ENCODE results near the gene NUDC. TPM values are rescaled to one million over a fixed set of nuclear protein-coding genes. Genes with fewer than 3 reads are reported as not detected.

Gene NUDC
- total and polyA plus RNA-seq, 2 of the 13 experiments (the other 11 are each of a cell fraction or from before 2014, with no cell fraction given) = 34.7 to 104 TPM

DNA sequence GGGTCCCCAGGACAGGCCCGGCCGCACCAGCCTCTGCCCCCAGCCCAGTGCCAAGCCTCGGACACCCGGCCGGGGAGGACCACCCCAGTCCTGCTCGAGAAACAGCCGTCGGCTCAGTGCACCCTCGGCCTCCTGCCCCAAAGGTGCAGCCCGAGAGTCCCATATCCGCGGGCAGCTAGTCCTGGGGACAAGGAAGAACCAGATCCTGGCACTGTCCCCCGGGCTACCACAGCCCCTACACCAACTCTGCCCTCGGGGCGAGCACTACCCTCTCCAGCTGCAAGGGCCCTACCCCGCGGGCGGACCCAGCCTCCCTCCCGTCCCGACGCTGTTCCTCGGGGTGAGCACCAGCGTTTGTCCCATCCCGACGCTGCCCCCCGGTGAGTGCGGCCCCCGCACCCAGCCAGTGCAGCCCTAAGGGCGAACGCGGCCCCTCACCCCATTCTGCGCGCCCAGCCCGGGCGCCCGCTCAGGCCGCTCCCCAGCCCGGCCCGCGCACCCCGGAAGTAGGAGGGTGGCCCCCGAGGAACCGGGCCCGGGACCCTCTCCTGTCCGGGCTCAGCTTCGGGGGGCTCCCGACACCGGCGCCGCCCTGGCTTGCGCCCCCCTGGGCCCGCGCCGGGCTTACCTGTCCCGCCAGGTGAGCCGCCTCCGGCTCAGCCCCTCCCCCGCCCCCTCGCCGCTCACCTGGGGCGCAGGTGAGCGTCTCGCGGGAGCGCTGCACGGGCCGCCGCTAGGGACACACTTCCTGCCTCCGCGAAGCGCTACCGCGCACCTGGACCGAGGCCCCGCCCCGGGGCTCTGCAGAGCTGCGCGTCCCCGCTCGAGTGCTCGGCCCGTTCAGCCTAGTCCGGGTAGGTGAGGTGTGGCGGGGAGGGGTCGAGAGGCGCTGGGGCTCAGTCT lies 38.4 kb downstream of the NUDC start, which contains the start of gene KDF1 (continued):
- peak; percentile 67 for TF ChIP-seq ZNF407 (CRISPR knock-in tag; IDR thresholded peaks at IDR 0.05; ENCODE audit: not compliant biosample characterization)
- TF ChIP-seq ZBTB10 (CRISPR knock-in tag; IDR thresholded peaks at IDR 0.05; ENCODE audit: borderline replicate concordance) = peak; percentile 51; the same call in 1 of the 2 replicates
- peak; percentile 57; the same call in 1 of the 2 replicates for TF ChIP-seq ZFP91 (CRISPR knock-in tag; IDR thresholded peaks at IDR 0.05; ENCODE audit: borderline replicate concordance)
- 0 out of 4 replicates have a peak, but pooled peaks of 1 of the 2 experiments have one; percentile 11 for TF ChIP-seq POLR2A (IDR thresholded peaks at IDR 0.05; ENCODE audit: insufficient read depth in 1 of 2, low read depth in 2 of 2, low read length in 2 of 2)
- TF ChIP-seq SKI (IDR thresholded peaks at IDR 0.05; ENCODE audit: partially characterized antibody) = no peak
- TF ChIP-seq MXI1 (IDR thresholded peaks at IDR 0.05; ENCODE audit: borderline replicate concordance, low read depth, low read length) = 0 out of 3 replicates have a peak, but pooled peaks have one; percentile 19
- TF ChIP-seq TOE1 (CRISPR knock-in tag; IDR thresholded peaks at IDR 0.05) = no peak
- no peak for TF ChIP-seq SALL2 (CRISPR knock-in tag; IDR thresholded peaks at IDR 0.05)
- TF ChIP-seq NFIC (IDR thresholded peaks at IDR 0.05; ENCODE audit: low read length) = no peak
- TF ChIP-seq ZNF253 (CRISPR knock-in tag; IDR thresholded peaks at IDR 0.05; ENCODE audit: borderline replicate concordance) = 0 out of 2 replicates have a peak, but pooled peaks have one; percentile 45
- TF ChIP-seq ZNF775 (CRISPR knock-in tag; IDR thresholded peaks at IDR 0.05; ENCODE audit: borderline replicate concordance) = no peak
- no peak for TF ChIP-seq ZZZ3 (CRISPR knock-in tag; IDR thresholded peaks at IDR 0.05; ENCODE audit: borderline replicate concordance)

Data from HepG2 (cell line).